KOPT-K1 (cell line): ENCODE measurements around the gene SMOC2.
"Not testable (repeated sequence)": the region's sequence is repeated elsewhere in the genome, so short reads cannot be mapped to it uniquely, and the experiment has no call there.

ENCODE experiments used
- H3K27ac ChIP-seq: fragments of 200-600 bp; sonication (generic); 2 replicates; pipeline ENCODE4 v1.5.1; 2016; ENCODE audit warnings: antibody characterized with exemption, mild to moderate bottlenecking, low read depth, low read length; ENCODE audit not compliant: poor library complexity, severe bottlenecking
- H3K36me3 ChIP-seq: fragments of 200-600 bp; sonication (generic); 2 replicates; pipeline ENCODE4 v1.5.1; 2017; ENCODE audit warnings: antibody characterized with exemption, mild to moderate bottlenecking, low read length, moderate library complexity; ENCODE audit not compliant: insufficient read depth
- H3K9me3 ChIP-seq: fragments of 200-600 bp; sonication (generic); 2 replicates; pipeline ENCODE4 v1.5.1; 2017; ENCODE audit warnings: antibody characterized with exemption, low read length, mild to moderate bottlenecking; ENCODE audit not compliant: insufficient read depth, poor library complexity, severe bottlenecking

SMOC2 gene

GRCh38 chr6:168678588-168678987, 237.6 kb downstream of the SMOC2 start:
- H3K36me3 ChIP-seq = no peaks in the 10 kb centered on the region
- no peak overlapping the region for H3K27ac ChIP-seq
- H3K9me3 ChIP-seq = peaks cover 8% of the 10 kb centered on the region

- Histone ChIP-seq H3K9me3 (peaks cover 4% of the 10 kb centered on the region), H3K36me3 (no peaks in the 10 kb centered on the region), H3K27ac (no peak overlapping the region)
These were observed 240.8 kb downstream of the SMOC2 start for GRCh38 chr6:168681748-168682147.

GRCh38 chr6:168683621-168684020, 242.6 kb downstream of the SMOC2 start:
- Histone ChIP-seq H3K27ac (no peak overlapping the region), H3K9me3 (no peaks in the 10 kb centered on the region), H3K36me3 (no peaks in the 10 kb centered on the region)

DNA sequence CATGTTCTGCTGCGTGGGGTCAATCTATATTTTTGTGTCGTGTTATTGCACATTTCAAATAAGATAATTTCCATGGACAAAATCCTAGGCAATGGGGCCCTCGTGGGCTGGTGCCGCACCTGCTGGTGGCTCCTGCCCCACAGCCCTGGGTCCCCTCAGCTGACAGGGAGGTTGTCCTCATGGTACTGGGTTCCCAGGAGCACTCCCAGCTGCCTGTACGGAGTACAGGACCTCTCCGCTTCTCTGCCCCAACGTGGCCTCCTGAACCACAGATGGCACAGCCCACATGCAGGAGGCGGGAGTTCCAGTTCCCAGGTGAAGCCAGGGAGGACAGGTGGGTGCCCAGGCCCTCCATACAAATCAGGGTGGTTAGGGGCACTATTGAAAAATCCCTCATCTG, 243.5 kb downstream of the SMOC2 start:
- no peaks in the 10 kb centered on the region for H3K36me3 ChIP-seq
- H3K9me3 ChIP-seq = no peaks in the 10 kb centered on the region
- no peak overlapping the region for H3K27ac ChIP-seq

DNA sequence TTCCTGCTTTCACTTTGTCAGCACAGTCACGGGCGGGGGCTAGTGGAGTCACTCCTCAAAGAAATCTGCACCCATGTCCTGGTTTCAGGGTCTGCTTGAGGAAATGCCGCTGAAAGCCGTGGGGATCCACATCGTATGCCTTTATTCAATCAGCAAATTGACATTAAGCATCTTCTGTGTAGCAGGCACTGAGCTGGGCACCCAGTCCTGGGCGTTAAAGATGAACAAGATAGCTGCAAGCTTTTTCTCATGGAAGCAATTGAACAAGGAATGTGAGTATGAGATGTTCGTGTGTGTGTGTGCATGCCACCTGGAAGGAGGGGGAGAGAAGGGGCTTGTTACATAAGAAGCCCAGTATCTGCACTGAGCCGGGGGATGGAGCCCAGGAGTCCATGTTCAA, 243.9 kb downstream of the SMOC2 start:
- H3K27ac ChIP-seq = no peak overlapping the region
- no peaks in the 10 kb centered on the region for H3K9me3 ChIP-seq
- no peaks in the 10 kb centered on the region for H3K36me3 ChIP-seq

DNA sequence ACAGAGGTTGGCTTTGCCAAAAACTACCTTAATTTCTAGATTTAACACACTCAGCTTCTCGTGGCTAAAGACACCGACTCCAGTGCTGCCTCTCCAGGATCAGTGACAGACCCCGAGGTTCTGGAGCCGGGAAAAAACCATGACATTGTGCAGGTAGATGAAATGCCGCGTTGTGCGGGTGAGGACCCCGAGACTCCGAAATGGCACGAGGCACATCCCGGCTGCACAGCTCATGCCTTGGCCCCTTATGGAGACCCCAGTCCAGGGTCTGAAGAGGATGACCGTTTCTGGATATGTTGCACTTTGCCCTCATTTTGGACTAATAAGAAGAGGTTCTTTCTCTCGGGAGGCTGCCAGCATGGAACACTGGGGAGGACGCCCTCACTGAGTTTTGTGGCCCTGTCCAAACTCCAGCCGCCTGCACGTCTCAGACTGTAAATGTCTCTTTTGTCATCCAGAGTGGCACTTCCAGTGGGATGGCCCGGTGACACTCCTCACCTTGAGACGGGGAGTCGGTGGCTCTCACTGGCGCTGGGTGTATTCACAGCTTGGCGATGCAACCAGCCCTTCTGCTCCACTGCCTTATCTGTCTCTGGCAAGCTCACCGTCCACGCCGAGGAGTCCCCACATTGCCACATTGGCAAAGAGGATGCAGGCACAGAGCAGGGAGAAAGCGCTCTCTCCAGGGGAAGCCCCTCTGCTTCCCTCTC, 245.2 kb downstream of the SMOC2 start:
- Histone ChIP-seq H3K27ac (no peak overlapping the region), H3K9me3 (no peaks in the 10 kb centered on the region)

GRCh38 chr6:168686831-168687730, 246.1 kb downstream of the SMOC2 start:
- Histone ChIP-seq H3K27ac (no peak overlapping the region), H3K9me3 (no peaks in the 10 kb centered on the region)

More for the DNA sequence above, 245.2 kb downstream of the SMOC2 start:
- H3K36me3 ChIP-seq = no peaks in the 10 kb centered on the region

GRCh38 chr6:168690271-168690670, 249.3 kb downstream of the SMOC2 start:
- Histone ChIP-seq H3K27ac (no peak overlapping the region), H3K9me3 (no peaks in the 10 kb centered on the region), H3K36me3 (no peaks in the 10 kb centered on the region)

More at GRCh38 chr6:168686831-168687730, 246.1 kb downstream of the SMOC2 start:
- no peaks in the 10 kb centered on the region for H3K36me3 ChIP-seq

DNA sequence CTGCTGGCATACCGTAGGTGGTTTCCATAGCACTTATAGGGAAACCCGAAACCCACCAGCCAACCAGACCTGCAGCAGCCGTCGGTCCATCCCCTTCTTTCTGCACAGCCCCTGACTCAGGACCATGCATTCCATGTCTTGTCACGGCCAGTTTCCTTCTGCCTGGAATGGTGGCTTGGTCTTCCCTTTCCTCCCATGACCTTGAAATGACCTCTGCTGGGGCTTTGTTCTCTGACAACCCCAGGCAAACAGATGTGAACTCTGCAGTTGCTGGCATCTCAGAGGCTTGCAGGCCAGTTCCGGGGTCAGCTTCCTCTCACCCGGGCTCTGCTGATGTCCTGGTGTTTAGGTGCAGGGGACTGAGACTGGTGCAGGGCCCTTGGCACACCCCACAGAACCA, 250.8 kb downstream of the SMOC2 start:
- H3K36me3 ChIP-seq = no peaks in the 10 kb centered on the region
- H3K9me3 ChIP-seq = no peaks in the 10 kb centered on the region
- no peak overlapping the region for H3K27ac ChIP-seq

DNA sequence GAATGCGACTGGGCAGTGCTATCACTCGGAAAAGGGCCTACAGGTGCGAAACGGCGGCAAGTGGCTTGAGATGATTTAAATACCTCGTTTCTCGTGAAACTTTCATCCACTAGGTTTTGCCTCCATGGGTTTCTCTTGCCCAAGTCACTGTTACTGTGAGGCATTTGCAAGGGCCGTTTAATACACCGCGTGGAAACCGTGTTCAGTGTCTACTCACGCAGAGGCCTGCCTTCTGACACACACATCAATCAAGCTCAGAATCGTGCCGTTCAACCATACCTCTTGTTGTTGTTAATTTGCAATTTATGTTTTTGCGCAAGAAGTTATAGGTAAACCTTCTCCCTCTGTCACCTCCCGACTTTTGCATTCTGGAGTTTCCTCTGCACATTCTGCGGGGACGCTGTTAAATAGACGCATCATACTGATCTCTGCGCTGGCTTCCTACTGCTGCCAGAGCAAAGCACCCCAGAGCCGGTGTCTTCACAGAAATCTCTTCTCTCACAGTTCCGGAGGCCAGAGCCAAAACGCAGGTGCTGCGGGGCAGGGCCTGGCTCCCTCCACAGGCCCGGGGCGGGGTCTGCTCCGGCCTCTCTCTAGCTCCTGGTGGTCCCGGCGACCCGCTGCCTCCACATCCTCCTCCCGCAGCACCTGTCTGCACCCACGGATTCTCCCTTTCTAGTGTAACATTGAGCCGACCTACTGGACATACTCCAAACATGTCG, 251.4 kb downstream of the SMOC2 start:
- no peak overlapping the region for H3K27ac ChIP-seq
- no peaks in the 10 kb centered on the region for H3K9me3 ChIP-seq
- no peaks in the 10 kb centered on the region for H3K36me3 ChIP-seq

GRCh38 chr6:168692915-168693257, 251.9 kb downstream of the SMOC2 start:
- H3K27ac ChIP-seq, H3K36me3 ChIP-seq, H3K9me3 ChIP-seq: not testable (repeated sequence)

GRCh38 chr6:168694797-168695196, 253.8 kb downstream of the SMOC2 start:
- H3K36me3 ChIP-seq, H3K27ac ChIP-seq, H3K9me3 ChIP-seq: not testable (repeated sequence)

DNA sequence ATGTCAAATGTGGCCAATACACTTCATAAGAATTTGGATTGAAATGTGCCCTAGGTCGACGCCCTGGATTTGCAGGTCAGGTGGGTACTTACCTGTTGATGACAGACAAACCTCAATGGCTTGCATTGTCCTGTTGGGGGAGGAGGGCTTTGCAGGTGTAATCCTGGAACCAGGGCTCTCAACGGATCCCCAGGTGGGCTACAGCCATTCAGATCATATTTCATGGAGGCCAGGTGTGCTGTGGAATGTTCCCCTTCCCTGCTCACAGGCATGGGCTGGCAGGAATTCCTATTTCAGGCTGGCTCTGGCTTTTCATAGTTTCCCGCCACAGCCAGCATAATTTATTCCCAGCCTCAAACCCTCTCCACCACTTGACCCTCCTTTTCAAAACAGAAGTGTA, 254.7 kb downstream of the SMOC2 start:
- no peak overlapping the region for H3K27ac ChIP-seq
- no peaks in the 10 kb centered on the region for H3K36me3 ChIP-seq

DNA sequence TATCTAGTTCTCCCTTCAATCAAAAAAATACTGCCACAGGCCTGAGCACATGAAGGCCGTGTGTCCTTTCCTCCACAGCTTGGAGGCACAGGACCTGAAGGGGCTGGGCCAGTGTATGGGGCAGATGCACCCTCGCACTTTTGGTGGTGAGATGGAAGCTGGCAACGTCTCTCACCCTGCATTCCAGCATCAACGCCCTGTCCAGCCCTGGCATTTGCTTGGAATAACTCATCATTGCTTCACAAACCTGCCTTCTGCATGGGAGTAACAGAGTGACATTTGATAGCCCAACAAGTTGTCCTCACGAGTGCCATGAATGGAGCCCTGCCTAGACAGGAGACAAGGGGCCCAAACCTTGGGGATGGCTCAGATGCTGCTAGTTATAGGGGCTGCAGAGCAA, 257.9 kb downstream of the SMOC2 start:
- H3K36me3 ChIP-seq = no peaks in the 10 kb centered on the region
- H3K9me3 ChIP-seq = no peaks in the 10 kb centered on the region
- no peak overlapping the region for H3K27ac ChIP-seq

More for the DNA sequence above, 254.7 kb downstream of the SMOC2 start:
- no peaks in the 10 kb centered on the region for H3K9me3 ChIP-seq

DNA sequence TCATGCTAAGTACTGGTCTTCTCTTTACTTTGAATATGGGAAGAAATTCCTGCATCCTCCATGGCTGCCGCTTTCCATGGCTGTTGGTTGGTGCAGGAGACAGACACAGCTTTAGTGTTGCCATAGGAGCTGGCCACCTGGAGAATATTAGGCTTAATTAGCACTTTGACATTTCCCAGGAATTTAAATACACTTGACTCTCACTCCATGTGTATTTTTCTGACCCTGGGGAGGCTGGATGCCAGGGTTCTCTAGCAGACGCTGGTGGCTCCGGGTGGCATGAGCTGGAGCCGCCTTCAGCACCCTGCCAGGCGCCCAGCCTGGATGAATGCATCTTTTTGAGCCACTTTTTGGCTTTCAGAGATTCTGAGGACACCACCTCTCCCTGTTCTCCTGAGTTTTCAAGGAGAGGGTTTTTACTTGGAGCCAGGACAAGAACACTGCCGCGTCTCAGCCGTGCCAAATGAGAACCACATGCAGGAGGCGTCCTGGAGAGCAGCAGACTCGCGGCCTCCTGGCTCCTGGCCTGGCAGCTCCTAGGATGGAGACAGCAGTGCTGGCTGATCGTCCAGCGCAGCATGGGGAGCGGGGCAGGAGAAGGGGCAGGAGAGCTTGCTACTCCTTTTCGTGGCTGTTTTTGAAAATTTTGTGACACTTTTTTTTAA, 258.8 kb downstream of the SMOC2 start:
- Histone ChIP-seq H3K27ac (no peak overlapping the region), H3K9me3 (no peaks in the 10 kb centered on the region), H3K36me3 (no peaks in the 10 kb centered on the region)
